Stomach (tissue), 4 donors: Measurements from ENCODE around the gene C7orf33.

Experiments used
- EP300 ChIP-seq: sonication (generic); formaldehyde crosslinking; IDR thresholded peaks from one replicate; pipeline ENCODE4 v1.6.1; 2017; ENCODE audit warnings: antibody characterized with exemption
- POLR2A ChIP-seq, 4 donors: fragments of 450-650 bp; IDR thresholded peaks; one replicate each; pipeline ENCODE4 v1.6.1; 2016; ENCODE audit warnings: antibody characterized with exemption in 4 of 4, control low read depth in 2 of 4, mild to moderate bottlenecking in 1 of 4, moderate library complexity in 1 of 4
- POLR2AphosphoS5 ChIP-seq, 3 donors: sonication (generic); formaldehyde crosslinking; IDR thresholded peaks; one replicate each; pipeline ENCODE4 v1.6.1; 2016; ENCODE audit warnings: antibody characterized with exemption in 3 of 3
- TF ChIP-seq, protein P1 (sequence below), 7 experiments: fragments of 450-650 bp in 4 of 7; fragments of 200-600 bp in 3 of 7; sonication (generic) in 3 of 7; IDR thresholded peaks; one replicate each; pipeline ENCODE4 v1.5.1; 2016 to 2019; ENCODE audit warnings: antibody characterized with exemption in 7 of 7, control low read depth in 2 of 7, mild to moderate bottlenecking in 1 of 7

DNA sequence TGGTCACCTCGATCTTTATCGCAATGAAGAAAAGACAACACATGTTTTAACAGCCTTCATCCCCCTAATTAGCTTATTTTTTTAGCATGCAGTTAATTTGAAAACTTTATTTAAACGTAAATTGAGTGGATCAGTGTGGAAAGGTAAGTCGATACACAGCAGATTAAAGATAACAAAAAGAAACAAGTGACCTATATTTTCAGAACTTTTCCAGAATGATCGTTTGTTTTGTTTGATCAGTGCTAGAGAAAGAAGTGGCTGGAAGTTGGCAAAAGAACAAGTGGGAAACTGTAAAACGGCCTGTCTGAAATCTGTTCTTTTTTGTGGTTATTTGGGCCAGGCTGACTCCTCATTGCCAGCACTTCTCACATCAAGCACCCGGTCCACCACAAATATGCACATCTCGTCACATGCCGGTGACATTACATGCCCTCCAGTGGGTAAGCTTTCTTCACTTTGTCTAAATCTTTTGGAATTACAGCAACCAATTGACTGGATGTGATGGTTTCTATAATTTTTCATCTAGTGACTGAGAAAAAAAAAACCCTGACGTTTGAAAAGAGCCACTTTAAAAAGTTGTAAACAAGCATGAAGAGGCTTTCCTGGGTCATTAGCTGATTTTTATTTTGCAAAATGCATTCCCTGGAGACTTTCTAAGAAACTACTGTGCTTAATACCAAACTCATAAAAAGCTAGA is 33.2 kb downstream of the C7orf33 start:
- TF ChIP-seq, protein P1, sequence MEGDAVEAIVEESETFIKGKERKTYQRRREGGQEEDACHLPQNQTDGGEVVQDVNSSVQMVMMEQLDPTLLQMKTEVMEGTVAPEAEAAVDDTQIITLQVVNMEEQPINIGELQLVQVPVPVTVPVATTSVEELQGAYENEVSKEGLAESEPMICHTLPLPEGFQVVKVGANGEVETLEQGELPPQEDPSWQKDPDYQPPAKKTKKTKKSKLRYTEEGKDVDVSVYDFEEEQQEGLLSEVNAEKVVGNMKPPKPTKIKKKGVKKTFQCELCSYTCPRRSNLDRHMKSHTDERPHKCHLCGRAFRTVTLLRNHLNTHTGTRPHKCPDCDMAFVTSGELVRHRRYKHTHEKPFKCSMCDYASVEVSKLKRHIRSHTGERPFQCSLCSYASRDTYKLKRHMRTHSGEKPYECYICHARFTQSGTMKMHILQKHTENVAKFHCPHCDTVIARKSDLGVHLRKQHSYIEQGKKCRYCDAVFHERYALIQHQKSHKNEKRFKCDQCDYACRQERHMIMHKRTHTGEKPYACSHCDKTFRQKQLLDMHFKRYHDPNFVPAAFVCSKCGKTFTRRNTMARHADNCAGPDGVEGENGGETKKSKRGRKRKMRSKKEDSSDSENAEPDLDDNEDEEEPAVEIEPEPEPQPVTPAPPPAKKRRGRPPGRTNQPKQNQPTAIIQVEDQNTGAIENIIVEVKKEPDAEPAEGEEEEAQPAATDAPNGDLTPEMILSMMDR (IDR thresholded peaks at IDR 0.05) = no peak
- TF ChIP-seq POLR2AphosphoS5 (IDR thresholded peaks at IDR 0.05) (no peak), POLR2A (IDR thresholded peaks at IDR 0.05) (no peak), EP300 (no peak)
